Activated CD8-positive, alpha-beta T cell treated with anti-CD3 and anti-CD28 coated beads for 36 hours (primary cell): ENCODE measurements around the gene TBCC. TPM values are rescaled to one million over a fixed set of nuclear protein-coding genes. Genes with fewer than 3 reads are reported as not detected.

Source experiments
- ATAC-seq: fragments of 200-7000 bp; cut with Tn5 transposase; one replicate; pipeline ENCODE4 v1.10.0; 2021; ENCODE audit warnings: mild to moderate bottlenecking, moderate library complexity
- CTCF ChIA-PET: fragments of 350-600 bp; sonication (Branson Sonifier 250); formaldehyde crosslinking; loops from one replicate; lab custom pipeline; 2021; ENCODE audit warnings: antibody characterized with exemption; lab: Charles Lee
- POLR2A ChIA-PET: fragments of 350-600 bp; sonication (Branson Sonifier 250); formaldehyde crosslinking; loops from one replicate; lab custom pipeline; 2021; ENCODE audit warnings: antibody characterized with exemption; lab: Charles Lee
- DNase-seq: peaks from one replicate; pipeline ENCODE4 v3.0.0-alpha.2; 2020
- H3K27ac Mint-ChIP-seq: one replicate; pipeline ENCODE4 v1.8.0; 2021; ENCODE audit warnings: mild to moderate bottlenecking, mixed read lengths
- H3K27me3 Mint-ChIP-seq: one replicate; pipeline ENCODE4 v1.8.0; 2021; ENCODE audit warnings: mixed read lengths
- H3K36me3 Mint-ChIP-seq: one replicate; pipeline ENCODE4 v1.8.0; 2021; ENCODE audit warnings: low read depth, mixed read lengths
- H3K4me1 Mint-ChIP-seq: one replicate; pipeline ENCODE4 v1.8.0; 2021; ENCODE audit warnings: low read depth, mixed read lengths
- H3K4me3 Mint-ChIP-seq: one replicate; pipeline ENCODE4 v1.8.0; 2021; ENCODE audit warnings: mild to moderate bottlenecking, moderate library complexity, mixed read lengths
- H3K9me3 Mint-ChIP-seq: one replicate; pipeline ENCODE4 v1.8.0; 2021; ENCODE audit warnings: mixed read lengths
- CTCF ChIP-seq: fragments of 200-600 bp; IDR thresholded peaks from one replicate; pipeline ENCODE4 v1.8.0; 2022; ENCODE audit warnings: antibody characterized with exemption, mild to moderate bottlenecking
- intact Hi-C: fragments of 100-400 bp; cut with micrococcal nuclease; formaldehyde crosslinking; loops from one replicate; pipeline ENCODE4 v1.10.0; 2022
- total RNA-seq, 2 experiments: library from RNA; stranded (reverse); gene quantifications; one replicate each; pipeline ENCODE4 v1.2.3, GENCODE V29; 2021

TBCC gene
- total RNA-seq, 2 experiments from 2014 or later: 16.0 to 16.3 TPM

GRCh38 chr6:42697268-42697655, 48.6 kb downstream of the TBCC start:
- H3K36me3 Mint-ChIP-seq: peaks cover 18% of the 10 kb centered on the region
- H3K27ac Mint-ChIP-seq: no peak overlapping the region
- ChIA-PET POLR2A (interaction anchor here (0.7 to 1.3 kb wide), 3 partner anchors 12 to 204 kb away, joined by 3 to 4 read pairs (median 3); no protein-coding TSS in a partner anchor), CTCF (interaction anchor here (0.8 to 7.8 kb wide), 3 partner anchors 9 to 35 kb away, joined by 3 to 39 read pairs (median 6); no protein-coding TSS in a partner anchor)
- ATAC-seq: no peak
- H3K9me3 Mint-ChIP-seq: no peaks in the 10 kb centered on the region
- intact Hi-C loops: no loop called here
- peaks cover 24% of the 10 kb centered on the region for H3K4me1 Mint-ChIP-seq
- H3K4me3 Mint-ChIP-seq: no peak overlapping the region
- no peaks in the 10 kb centered on the region for H3K27me3 Mint-ChIP-seq
- DNase-seq: no peak
- TF ChIP-seq CTCF: no peak

GRCh38 chr6:42696526-42697267, 49.2 kb downstream of the TBCC start:
- H3K27me3 Mint-ChIP-seq: no peaks in the 10 kb centered on the region
- POLR2A ChIA-PET: interaction anchor here (0.7 to 1.3 kb wide), 2 partner anchors 13 to 84 kb away, joined by 3 to 4 read pairs; no protein-coding TSS in a partner anchor
- no peak overlapping the region for H3K4me3 Mint-ChIP-seq
- H3K27ac Mint-ChIP-seq: peak overlapping the region; percentile 13
- no peaks in the 10 kb centered on the region for H3K9me3 Mint-ChIP-seq
- intact Hi-C loops: no loop called here
- DNase-seq (no peak), ATAC-seq (no peak)
- peaks cover 25% of the 10 kb centered on the region for H3K4me1 Mint-ChIP-seq
- H3K36me3 Mint-ChIP-seq: peaks cover 19% of the 10 kb centered on the region
- CTCF ChIA-PET: interaction anchor here (0.8 to 7.8 kb wide), 5 partner anchors 8 to 592 kb away, joined by 3 to 39 read pairs (median 3); no protein-coding TSS in a partner anchor
- TF ChIP-seq CTCF: no peak

- POLR2A ChIA-PET: no interaction called here
- peaks cover 37% of the 10 kb centered on the region for H3K36me3 Mint-ChIP-seq
- DNase-seq (no peak), ATAC-seq (no peak)
- intact Hi-C loops: no loop called here
- H3K9me3 Mint-ChIP-seq: no peaks in the 10 kb centered on the region
- peaks cover 38% of the 10 kb centered on the region for H3K4me1 Mint-ChIP-seq
- TF ChIP-seq CTCF: no peak
- no peak overlapping the region for H3K4me3 Mint-ChIP-seq
- CTCF ChIA-PET: interaction anchor here (1.4 to 7.8 kb wide), 2 partner anchors 32 to 206 kb away, joined by 4 to 39 read pairs; no protein-coding TSS in a partner anchor
- peak overlapping the region; percentile 93 for H3K27ac Mint-ChIP-seq
- no peaks in the 10 kb centered on the region for H3K27me3 Mint-ChIP-seq
Observed at GRCh38 chr6:42694586-42694985, 51.3 kb downstream of the TBCC start.

Other genes with a start within 250 kb of the TBCC start
- gene UBR2, start 182.1 kb downstream of the TBCC start, total RNA-seq: 10 to 100 TPM; 24.5 to 25.8 TPM
- not detected for gene PRPH2, start 23.5 kb downstream of the TBCC start, total RNA-seq
- 1 to 10 TPM; 9.7 to 9.8 TPM for gene BICRAL, start 35.9 kb upstream of the TBCC start, total RNA-seq
- 100 to 1,000 TPM; 135 to 137 TPM for gene RPL7L1, start 133.5 kb upstream of the TBCC start, total RNA-seq
- gene PTCRA, start 169.9 kb upstream of the TBCC start, total RNA-seq: not detected
- 10 to 100 TPM; 46.2 to 46.8 TPM for gene CNPY3, start 183.4 kb upstream of the TBCC start, total RNA-seq
- under 1 TPM; 0.25 to 0.38 TPM for gene GNMT, start 214.7 kb upstream of the TBCC start, total RNA-seq
- gene PEX6, start 233.1 kb upstream of the TBCC start, total RNA-seq: 1 to 10 TPM; 7.3 to 9.0 TPM
- 10 to 100 TPM; 41.6 to 47.5 TPM for gene PPP2R5D, start 238.5 kb upstream of the TBCC start, total RNA-seq